GM21423 (cell line): ENCODE data around the gene HK3.

ENCODE experiments used
- ATAC-seq: cut with Tn5 transposase; IDR thresholded peaks from one replicate; pipeline ENCODE4 v1.9.1; 2021; ENCODE audit warnings: mild to moderate bottlenecking, moderate library complexity; ENCODE audit not compliant: unreplicated experiment

The HK3 gene

DNA sequence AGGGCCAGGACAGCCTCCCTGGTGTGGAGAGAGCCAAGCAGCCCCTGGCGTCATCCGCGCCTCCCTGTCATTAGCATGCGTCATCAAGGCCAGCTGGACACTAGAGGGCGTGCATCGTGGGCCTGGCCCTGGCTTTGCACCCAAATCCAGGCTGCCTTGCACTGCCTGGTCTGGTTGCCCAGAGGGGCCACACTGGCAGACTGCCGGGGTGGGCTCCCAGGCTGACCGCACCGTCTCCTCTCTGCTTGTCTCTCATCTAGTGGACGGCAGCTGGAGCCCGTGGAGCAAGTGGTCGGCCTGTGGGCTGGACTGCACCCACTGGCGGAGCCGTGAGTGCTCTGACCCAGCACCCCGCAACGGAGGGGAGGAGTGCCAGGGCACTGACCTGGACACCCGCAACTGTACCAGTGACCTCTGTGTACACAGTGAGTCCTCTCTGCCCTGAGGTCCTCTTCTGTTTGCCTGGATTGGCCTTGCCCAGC lies 29.0 kb downstream of the HK3 start:
- no peak for ATAC-seq

DNA sequence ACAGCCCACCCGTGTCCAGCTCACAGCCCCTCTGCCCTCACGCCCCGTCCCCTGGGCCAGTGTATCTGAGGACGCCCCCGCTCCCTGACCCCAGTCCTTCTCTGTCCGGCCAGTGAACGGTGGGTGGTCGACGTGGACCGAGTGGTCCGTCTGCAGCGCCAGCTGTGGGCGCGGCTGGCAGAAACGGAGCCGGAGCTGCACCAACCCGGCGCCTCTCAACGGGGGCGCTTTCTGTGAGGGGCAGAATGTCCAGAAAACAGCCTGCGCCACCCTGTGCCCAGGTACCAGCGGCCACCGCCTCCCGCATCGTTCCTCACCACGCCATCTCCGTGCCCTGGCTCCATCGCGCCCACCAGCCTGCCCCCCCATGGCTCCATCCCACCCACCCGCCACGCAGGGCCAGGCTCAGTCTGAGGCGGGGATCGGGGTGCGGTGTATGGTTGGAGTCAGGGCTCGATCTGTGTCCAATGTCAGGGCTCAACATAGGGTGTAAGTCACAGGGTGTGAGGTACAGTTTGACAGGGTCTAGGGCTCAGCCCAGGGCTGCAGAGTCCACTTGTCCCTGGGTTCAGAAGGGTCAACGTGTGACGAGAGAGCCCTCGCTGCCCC lies 29.5 kb downstream of the HK3 start:
- ATAC-seq: no peak

DNA sequence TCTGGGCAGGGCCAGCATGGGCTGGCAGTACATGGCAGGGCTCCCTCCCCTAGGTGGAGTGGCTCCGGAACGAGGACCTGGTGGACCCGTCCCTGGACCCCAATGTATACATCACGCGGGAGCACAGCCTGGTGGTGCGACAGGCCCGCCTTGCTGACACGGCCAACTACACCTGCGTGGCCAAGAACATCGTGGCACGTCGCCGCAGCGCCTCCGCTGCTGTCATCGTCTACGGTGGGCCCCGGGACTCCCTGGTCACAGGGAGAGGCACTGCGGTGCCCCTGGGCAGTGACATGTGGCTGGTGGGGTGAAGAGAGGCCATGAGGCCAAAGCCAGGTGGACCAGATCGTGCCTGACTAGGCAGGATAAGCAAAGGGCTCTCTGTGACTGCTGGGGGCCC lies 30.4 kb downstream of the HK3 start:
- no peak for ATAC-seq

DNA sequence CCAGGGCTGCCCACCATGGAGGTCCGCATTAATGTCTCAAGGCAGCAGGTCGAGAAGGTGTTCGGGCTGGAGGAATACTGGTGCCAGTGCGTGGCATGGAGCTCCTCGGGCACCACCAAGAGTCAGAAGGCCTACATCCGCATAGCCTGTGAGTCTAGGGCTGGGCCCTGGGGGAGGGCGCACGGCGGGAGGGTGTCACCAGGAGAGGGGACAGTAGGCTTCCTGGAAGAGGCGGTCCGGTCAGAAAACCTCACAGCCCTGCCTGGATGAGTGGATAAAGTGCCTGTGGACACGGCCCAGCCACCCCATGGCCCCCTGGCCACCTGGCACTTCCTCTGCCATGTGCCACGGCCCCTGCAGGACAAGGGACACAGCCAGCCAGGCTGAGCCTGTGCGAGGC lies 31.0 kb downstream of the HK3 start:
- no peak for ATAC-seq

DNA sequence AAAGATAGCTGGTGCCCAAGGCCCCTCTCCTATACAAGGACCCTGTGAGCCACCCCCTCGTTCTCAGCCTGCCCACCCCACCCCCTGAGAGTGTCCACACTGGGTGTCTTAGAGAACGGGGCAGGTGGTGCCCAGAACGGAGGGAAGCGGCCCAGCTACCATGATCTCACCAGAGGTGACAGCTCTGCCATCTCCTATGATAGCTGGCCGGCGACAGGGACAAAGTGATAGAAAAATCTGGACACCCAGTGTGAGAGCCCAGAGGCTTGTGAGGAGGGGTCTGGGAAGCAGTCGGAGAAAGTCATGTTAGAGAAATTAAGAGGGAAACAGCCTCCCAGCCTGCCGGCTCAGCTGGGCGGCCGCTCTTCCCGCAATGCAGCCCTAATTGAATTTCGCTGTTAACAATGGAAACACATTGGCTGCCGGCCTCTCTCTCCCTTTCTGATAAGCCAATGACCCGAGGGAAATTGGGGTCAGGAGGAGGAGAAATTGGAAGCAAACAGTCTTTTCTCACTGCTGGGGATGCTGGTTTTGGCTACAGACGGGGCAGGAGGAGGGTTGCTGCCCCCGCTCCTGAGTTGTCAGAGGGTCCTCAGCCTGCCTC lies 32.3 kb downstream of the HK3 start:
- no peak for ATAC-seq

DNA sequence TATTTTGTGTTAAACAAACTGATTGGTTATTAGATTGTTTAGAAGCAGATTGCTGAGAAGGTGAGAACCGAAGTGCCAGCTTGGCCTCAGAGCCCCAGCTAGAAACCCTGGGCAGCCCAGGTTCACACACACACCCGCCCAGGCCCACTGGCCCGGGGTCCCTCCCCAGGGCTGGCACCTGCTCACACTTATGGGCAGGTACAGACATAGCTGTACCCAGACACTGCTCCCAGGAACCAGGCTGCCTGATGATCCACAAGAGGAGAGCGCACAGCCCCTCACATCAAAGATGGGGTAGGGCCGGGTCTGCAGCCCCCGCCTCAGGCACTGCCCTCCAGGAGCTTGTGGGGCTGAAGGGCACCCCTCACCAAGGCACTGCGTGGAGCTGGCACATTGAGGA lies 33.2 kb downstream of the HK3 start:
- no peak for ATAC-seq

DNA sequence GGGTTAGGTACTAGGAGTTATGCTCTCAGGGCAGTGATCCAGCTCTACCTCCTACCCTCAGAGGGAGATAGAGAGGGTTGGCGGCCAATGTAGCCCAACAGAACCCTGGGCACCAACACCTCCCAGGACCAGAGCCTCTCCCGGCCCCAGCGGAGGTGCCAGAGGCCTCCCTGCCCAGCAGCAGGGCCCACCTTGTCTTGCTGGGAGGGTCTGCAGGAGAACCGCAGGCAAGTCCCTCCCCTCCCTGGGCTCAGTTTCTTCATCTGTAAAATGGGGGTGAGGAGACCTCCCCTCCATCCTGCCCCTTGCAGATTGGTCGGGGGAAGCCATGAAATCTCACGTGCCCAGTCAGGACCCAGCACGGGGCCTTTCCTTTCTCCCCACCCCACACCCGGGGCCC lies 34.4 kb downstream of the HK3 start:
- ATAC-seq: no peak

DNA sequence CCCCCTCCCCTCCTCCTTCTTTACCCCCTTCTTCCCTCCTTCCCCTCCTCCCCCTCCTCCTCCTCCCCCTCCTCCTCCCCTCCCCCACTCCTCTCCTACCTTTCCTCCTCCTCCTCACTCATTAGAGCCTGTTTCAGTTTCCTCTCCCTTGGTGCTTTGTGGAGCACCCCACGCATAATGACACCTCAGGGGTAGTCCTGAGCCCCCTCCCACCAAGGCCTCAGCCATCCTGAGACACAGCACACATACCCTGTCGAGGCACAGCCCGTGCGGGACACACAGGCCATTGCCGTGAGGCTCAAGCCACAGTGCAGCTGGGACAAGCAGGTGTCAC lies 35.4 kb downstream of the HK3 start:
- ATAC-seq: no peak

DNA sequence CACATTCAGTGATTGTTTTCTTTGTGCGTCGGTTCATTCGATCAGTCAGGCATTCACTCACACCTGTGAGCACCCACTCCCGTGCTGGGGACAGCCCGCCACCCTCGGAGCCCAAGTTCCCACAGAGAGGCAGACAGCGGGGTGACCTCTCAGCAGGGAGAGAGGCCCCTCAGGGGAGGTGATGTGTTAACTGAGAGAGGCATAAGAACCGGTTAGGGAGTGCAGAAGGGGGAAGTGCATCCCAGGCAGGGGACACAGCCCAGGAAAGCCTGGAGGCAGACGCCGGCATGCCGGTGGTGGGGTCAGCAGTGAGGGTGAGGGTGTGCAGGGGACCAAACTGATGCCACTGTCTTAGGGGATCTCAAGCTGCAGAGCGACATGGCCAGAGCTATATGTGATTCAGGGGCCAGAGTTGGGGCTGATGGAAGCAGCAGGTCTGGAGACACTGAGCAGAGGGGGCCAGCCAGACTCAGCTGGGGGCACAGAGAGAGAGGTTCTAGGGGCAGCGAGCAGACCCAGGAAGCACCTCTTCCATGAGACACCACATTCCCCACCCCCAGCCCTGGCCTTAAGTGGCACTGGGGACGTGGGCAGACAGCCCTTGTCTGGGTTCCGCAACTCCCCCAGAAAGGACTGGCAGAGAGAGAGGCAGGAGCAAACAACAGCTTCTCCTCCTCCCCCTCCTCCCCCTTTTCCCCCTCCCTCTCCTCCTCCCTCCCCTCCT lies 35.9 kb downstream of the HK3 start:
- ATAC-seq: no peak

DNA sequence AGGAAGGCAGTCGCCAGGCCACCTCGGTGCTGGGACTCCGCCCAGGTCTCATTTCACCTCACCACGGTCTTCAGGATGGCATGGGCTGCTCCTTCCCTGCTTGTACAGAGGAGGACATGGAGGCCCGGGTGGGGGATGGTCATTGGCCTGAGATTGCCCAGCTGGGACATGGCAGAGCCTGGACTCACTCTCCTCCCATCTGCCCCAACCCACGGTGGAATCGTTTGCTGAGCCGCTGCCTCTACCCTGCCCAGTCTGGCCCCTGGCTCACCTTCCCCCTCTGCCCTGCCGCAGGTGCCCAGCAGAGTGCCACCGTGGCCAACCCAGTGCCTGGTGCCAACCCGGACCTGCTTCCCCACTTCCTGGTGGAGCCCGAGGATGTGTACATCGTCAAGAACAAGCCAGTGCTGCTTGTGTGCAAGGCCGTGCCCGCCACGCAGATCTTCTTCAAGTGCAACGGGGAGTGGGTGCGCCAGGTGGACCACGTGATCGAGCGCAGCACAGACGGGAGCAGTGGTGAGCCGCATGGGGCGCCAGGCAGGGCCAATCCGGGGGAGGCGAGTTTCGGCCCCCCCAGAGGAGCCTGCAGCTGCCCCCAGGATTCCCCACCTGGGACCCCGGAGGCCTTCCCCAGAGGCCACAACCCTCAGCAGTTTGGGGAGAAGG lies 36.7 kb downstream of the HK3 start:
- no peak for ATAC-seq

DNA sequence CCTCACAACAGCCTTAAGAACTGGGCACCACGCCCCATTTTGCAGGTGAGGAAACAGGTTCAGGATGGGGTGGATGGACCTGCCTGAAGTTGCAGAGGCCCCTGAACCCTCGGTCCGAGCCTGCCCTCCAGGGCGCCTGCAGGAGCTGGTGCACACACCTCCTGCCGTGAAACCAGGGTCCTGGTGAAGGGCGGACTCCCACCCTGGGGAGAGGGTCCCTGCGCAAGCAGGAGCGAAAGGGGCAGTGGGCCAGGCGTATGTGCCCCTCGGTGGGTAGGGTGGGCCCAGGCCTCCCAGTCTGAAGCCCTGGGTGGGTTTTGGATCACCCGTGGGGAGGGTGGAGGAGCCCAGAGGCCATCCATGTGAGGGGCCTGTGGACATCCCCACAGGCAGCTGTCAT lies 37.9 kb downstream of the HK3 start:
- no peak for ATAC-seq

DNA sequence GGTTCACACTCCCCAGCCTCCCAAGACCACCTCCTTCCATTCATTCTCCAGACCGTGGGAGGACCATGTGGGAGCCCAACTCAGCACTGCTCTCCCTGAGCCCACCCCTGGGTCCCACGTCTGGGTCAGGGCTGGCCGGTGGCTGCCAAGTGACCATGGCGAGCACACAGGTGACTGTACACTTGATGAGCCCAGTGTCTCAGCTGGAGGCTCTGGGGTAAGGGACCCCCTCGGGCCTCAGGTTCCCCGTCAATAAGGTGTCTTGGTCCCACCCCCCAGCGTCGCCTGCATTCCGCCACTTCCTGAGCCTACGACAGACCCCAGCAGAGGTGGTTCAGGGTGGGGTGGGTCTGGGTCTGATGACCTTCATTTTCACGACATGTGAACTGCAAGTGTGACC lies 38.8 kb downstream of the HK3 start:
- ATAC-seq: no peak

DNA sequence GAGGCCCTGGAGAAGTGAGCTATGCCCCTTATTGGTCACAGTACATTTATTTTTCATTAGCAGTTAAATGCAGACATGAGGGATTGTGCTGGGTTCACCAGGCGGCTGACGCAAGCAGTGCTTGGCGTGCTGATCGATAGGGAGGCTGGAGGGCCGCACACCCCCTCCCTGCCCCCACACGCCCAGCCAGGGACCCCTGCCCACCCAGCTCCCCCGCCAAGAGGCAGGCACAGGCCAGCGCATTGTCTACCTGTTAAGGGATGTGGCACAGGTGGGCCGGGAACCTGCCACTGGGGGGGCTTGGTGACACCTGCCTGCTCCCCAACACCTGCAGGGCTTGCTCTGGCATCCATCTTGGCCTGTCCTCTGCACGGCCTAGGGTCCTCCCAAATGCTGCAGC lies 39.2 kb downstream of the HK3 start:
- ATAC-seq: no peak

DNA sequence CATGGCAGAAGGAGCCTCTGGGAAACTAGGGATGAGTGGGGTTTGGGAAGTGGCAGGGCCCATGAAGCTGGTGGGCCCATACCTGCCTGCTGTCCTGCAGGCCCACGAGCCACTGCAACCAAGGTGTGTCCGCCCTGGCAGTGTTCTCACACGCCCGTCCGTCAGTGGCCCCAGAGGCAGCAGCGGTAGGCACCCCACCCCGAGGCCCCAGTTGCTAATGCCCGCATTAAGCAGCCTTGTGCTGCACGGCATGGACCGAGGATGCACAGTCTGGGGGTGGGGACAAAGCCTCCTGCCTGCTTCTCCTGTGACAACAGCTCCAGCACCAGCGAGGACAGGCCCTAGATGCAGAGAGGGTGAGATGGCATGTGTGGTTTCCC lies 41.3 kb downstream of the HK3 start:
- no peak for ATAC-seq

DNA sequence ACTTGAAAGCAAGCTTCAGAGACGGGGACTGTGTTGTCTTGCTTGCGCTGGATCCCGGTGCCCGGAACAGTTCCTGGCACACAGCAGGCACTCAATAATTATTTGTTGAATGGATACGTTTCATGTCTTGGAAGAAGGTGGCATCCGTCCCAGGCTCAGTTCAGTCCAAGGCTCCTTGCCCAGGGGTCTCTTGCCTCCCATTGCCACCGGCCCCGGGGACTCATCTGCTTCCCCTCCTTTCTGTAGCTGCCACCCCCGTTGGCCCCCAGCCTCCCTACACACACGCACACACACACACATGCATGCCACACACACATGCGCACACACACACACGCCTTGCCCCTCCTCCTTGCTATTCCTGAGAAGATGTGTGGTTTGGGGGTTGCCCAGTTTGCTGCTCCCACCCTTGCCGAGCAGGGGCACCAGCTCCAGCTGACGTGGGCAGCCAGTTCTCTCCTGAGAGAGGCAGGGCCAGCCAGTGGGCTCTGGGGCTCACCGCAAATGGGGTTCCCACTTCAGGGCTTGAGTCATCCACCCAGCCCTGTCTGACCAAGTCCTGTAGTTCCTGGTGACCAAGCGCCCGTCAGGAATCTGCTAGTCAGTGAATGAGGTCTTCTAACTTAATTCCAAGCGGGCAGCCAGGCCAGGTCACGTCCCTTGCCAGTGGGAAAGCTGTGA lies 41.8 kb downstream of the HK3 start:
- ATAC-seq: no peak

DNA sequence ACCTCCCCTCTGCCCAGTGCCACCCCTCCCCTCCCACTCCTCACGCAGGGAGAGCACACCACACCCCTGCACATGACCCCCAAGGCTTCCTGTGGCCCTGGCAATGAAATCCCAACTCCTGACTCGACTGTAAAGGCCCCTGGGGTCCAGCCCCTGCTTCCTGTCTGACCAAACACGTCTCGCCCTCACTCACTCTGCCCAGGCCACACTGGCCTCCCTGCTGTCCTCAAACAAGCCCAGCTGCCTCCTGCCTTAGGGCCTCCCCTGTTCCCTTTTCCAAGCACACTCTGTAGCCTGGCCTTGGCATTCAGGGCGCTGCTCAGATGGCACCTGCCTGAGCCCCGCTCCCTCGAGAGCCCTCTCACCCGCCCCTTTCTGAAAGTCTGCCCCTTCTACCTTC lies 42.4 kb downstream of the HK3 start:
- no peak for ATAC-seq

DNA sequence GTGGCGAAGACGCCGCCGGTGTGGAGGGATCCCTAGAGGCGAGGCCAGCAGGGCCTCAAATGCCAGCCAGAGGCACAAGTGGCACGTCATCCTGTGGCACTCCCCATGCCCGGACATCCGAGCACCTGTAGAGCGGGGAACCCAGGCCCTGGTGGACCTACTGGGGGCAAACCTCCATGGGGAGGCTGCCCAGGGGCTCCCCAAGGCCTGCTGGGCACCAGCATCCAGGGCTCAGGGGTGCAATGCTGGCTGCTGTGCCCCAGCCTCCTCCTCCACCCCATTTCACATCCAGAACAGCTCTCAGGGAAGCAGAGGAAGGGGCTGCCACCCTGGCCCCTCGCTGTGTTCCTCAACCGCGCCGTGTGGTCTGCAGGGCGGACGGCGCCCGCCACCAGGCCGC lies 43.5 kb downstream of the HK3 start:
- ATAC-seq: no peak

DNA sequence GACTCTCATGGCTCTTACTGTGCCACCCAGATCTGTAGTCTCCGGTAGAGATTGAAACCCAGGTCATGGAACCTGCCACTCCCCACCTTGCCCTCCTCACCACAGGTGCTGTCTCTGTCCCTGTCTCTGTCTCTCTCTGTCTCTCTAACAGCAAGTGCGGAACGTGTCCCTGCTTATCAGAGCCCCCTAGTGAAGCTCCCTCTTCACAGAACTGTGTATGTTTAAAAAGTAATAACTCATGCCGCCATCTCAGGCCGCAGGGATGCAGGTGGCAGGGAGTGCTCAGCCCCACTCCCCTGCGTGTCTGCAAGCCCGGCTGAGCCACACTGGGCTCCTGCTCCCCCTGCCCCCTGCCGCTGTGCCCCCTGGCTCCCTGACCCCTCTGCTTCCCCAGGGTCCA lies 45.0 kb downstream of the HK3 start:
- no peak for ATAC-seq

DNA sequence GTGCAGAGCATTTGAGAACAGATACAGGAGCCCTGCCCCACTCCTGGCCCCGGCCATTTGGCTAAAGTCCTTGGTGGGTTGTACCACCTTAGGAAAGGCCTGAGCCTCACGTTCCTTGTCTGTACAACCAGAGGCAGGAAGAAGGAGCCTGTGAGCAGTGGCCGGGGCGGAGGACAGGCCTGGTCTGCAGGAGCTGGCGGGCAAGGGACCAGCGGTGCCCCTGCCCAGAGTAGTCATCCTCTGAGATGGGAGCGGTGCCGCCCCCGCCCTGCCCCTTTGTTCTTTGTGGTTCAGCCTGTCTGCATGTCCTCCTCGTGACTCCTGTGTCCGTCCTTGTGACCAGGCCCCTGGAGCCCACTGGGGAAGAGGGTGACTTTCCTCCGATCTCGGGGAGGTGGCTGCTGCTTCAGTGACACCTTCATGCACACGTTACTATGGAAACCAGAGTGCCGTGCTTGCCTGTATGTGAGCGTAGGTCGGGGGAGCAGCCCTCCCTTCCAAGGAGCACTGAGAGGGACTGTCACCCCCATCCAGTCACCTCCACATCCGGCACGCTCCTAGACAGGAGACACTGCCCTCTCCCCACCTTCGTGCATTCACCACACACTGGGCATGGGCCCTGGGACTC lies 45.9 kb downstream of the HK3 start:
- ATAC-seq: no peak

DNA sequence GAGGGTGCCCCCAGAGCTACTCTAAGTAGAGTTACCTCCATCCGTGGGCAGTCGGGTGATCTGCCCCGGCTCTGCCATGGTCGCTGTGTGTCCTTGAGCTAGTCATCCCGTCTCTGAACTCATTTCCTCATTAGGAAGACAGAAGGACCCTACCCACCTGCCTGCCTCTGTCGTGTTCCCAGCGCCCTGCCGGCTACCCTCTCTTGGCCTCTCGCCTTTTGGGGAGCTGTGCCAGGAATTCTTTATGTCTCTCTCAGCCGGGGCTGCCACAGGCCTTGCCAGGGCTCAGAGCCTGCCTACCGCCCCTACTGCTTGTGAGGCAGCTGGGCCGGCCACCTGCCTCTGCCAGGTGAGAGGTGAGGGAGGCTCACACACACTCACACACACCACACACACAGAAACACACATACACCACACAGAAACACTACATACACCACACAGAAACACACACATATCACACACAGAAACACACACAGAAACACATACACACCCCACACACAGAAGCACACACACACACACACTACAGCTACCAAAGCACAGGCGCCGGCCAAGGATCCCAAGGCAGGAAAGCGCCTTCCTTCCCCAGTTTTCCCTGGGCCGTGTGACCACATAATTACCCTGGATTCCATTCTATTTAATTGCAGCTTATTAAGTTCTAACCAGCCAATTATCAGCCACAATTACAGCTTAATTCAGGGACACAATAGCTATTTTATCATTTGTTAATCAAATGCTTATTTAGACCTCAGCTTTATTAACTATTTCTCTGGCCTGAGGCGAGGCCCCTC lies 47.1 kb downstream of the HK3 start:
- no peak for ATAC-seq
